Amniotic epithelial cell (primary cell): ENCODE data around the gene HCN1.

ENCODE experiments used
- DNase-seq: peaks from one replicate; pipeline ENCODE4 v3.0.0-alpha.2; 2010; ENCODE audit warnings: low read depth

HCN1 gene

DNA sequence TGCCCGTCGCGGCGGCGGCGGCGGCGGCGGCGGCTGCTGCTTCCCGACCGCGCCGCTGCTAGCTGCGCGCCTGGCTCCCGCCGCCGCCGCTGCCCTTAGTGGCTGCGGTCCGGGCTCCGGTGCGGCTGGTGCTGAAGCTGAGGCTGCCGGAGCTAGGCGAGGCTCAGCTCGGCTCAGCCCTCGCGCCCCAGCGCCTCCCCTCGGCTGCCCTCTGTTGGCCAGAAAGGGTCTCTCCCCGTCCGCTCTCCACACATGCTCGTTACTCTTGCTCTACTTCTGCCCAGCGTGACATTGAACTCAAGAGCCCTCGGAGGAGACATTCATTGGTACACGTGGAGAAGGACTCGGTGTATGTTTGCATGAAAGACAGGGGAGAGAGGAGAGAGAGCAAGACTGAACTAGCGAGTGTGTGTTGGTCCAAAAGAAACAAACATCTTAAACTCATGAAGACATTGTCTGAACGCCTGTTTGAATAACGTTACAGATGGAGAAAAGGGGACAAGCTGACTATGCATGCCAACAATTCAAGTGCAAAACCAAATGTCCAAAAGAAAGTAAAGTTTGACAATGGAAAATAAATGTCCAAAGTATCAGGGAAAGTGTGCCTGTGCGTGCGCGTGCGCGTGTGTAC lies at the start of gene HCN1:
Gene HCN1 (minus strand): TSS at position 175 of the 631 bp plus-strand sequence.
- DNase-seq: peak; percentile 47

DNA sequence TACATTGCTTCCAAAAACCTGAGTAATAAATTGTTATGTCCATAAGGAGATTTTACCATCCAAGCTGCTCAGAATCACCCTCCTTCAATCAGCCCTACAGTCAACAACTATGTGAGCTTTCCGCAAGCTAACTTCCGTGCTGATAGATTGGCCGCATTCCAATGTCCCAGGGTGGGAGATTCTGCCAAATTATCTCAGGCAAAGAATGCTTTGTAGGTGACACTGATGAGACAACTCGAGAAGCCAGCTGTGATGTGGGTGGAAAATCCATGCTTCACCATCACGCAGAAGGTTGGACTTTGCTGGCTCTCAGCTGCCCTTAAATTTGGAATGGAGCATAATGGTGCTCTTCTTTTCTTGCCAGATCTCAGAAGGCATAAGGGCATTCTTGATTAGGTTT lies 44.9 kb upstream of the HCN1 start:
- DNase-seq: no peak

DNA sequence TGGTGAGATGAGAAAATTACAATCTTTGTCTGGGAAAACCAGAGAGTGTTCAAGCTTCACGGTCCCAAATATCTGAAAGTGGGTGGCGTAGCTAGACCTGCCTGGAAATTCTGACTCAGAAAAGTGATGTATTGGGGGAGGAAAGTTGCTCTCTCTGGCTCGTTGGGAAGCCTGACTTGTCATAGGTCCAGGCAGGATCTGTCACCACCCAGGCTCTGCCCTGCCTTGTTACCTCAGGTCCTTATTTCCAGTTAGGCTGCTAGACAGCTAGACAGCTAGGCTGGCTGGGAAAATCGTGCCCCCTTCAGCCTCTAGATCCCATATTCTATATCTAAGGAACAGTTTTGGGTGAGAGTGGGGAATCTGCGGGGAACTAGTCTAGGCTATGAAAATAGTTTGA lies 41.0 kb upstream of the HCN1 start:
- no peak for DNase-seq

DNA sequence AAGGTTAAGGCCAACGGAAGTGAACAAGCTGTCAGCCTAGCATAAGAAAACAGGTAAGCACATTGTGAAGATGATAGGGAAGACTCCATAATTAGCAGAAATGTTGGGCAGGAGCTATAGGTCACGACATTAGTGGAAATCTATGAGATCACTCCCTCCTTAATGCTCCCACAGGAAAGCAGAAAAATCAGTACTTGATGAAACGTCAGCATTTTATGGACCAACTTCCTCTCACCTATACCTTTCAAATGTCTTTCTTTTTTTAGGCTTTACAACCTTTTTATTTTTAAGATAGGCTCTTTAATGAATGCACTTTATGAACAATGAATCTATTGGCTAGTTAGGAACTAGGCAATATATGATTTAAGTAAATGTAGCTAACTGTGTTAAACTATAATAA lies 29.4 kb upstream of the HCN1 start:
- DNase-seq: no peak

DNA sequence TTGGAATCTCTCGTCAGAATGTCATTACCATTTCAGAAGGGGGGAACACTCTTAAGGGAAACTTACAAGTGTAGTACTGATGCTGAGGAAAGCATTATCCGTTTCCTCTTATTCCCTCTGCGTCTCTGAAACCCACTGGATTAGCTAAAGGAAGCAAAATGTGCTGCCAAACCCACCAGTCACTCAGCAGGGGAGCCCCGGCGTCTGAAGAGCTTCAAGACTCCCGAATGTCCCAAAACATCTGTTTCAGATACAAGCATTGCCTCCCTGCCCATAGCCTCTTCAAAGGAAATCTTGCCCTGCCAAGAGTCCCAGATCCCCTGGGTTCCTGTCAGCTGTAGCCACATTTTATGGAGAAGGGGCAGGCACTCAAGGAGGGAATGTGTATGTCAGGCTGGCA lies 1.0 kb upstream of the HCN1 start:
- no peak for DNase-seq

DNA sequence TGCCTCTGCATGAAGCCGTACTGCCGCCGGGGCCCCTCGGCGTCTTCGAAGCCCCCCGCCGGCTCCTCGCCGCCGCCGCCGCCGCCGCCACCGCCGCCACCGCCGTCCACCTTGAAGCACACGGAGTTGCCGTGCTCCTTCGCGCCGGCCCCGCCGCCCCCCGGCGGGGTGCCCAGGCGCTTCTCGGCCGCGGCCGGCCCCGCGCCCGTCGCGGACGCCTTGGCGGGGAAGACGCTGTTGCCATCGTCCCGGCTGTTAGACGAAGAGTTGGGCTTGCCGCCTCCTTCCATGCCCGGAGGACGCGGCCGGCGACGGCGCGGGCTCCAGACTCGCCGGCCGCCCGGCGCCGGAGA lies 400 bp downstream of the HCN1 start:
- no peak for DNase-seq

DNA sequence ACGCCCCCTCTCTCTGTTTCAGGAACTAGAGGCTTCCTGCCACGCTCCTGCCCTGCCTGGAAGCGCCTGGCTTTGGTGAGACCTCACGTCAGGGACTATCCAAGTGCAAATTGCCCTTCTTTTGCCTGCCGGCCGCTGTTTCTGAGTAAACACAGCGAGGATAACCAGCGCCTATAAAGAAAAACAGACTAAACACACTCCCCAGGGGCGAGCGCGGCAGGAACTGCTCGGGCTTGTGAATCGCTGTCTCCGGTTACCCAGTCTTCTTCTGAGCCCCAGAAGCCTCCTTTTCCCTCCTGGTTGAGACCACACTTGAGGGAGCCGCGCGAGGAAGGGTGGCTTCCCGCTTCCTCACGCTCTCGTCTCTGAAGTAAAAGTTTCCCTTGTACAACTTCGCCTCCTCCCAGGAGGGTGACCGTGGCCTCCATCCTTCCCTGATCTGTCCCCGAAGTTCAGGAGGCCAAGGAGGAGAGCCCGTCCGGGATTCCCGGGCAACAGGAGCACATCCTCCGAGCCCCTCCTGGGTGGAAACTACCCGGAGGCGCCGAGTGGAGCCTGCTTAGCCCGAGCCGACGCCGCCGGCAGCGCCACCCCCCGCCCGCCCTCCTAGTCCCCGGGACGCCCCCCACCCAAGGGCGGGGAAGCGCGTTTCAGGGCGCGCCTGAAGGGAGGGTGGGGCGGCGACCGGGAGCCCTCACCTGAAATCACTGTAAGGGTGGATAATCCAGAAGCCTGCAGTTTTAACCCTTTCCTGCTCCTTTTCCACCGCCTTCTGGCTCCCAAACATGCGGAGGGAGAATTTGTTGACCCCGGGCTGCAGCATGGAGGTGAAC lies 993 bp downstream of the HCN1 start:
- DNase-seq: no peak

DNA sequence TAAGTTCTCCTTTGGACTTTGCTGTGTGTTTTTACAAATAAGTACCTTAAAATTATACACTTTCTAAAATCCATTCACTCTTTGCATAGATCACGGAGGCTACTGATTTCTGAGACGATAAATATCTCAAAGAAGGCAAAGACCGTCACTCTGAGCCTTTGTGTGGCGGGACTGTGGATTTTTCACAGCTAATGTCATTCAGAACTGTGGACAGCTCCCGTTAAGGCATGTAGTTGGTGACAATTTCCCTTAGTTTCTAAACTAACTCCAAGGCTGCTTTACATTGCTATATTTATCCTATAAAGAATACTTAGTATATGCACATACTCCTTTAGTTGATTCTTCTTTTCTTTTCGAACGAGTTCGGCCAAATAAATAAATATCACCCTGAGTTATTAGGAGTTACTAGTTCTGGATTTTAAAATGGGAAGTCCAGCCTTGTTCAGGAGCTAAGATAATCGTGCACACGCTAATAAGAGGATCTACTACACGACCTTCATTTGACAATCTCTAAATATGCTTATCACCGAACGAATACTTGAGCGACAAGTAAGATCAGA lies 1.8 kb downstream of the HCN1 start:
- DNase-seq: no peak

DNA sequence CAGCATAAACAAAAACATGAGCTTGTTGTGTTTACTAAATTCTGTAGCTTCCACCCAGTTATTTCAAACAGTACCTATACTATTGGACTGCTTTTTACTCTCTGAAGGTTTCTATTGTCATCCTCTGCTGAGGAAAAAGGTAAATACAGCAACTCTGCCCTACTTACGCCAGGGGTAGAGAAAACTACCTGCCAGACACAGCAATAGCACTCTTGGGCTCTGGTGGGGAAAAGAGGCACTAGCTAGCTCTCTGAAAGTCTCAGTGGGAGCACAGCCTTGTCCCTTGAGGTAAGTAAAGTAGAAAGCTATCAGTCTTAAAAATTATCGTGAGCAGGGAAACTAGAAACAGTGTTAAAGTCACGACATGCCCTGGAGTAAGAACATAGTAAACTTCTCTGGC lies 3.7 kb downstream of the HCN1 start:
- no peak for DNase-seq

DNA sequence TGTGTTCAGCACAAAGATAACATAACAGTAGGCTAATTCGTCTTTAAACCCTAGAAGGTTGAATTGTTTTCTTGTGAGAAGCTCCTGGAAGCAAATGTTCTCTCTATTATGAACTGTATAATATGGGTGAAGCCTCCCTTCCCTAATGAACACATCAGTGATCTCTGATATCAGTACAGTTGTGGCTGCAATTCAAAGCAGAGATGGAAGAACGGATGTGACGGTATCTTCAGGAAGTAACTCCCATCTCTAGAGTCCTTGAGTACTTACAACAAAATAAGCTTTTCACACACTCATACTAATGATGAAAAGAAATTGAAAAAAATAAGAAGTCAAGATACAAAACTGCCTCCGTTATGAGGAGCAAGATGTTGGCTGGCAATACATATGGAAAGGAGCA lies 4.5 kb downstream of the HCN1 start:
- DNase-seq: no peak

DNA sequence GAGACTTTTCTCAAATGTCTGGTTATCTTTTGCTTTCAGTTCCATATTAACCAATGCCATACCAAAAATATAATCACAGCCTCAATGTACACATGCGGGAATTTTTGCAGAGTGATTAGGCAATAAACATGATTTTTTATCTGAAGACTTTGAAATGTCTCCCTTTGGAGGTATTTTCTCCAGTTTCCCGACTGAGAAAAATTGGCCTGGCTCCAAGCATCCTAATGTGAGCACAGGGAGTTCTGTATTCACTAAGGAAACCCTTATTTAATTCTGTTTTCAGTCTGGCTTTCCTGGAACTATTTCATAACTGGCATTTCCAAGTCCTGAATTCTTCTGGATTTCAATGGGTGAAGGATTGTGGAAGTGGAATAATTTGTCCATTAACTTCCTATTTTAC lies 8.5 kb downstream of the HCN1 start:
- no peak for DNase-seq

DNA sequence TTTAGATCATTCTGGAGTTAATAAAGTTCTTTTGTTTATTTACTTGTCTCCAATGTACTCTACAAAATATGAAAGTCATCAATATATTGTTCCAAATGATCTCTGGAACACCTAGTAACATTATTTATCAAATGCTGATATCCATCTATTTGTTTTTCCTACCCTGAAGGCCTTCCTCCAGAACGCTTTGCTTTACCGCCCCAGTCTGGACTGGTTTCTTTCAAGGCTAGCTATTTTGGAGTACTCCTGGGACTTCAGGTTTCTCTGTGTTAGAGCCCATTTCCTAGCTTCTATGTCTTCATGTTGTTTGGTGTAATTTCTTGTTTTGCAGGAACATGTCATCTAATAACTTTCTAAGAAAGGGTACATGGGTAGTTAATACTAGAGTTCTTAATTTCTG lies 9.6 kb downstream of the HCN1 start:
- no peak for DNase-seq

DNA sequence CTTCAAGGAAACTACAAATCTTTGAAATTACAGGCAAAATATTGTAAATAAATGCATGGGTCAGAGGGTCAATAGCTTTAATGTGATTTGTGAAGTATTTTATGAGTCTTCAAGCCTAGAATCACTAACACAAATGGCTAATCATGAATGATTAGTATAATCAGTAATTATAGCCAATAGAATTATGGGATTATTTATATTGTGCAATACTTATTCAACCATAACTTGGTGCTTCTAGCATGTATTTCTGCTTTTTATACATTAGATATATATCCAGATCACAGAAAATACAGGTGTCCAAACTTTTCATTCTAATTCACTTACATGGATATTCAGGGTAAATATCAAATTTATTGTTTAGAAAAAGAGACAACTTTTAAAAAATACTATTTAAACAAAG lies 12.1 kb downstream of the HCN1 start:
- DNase-seq: no peak

DNA sequence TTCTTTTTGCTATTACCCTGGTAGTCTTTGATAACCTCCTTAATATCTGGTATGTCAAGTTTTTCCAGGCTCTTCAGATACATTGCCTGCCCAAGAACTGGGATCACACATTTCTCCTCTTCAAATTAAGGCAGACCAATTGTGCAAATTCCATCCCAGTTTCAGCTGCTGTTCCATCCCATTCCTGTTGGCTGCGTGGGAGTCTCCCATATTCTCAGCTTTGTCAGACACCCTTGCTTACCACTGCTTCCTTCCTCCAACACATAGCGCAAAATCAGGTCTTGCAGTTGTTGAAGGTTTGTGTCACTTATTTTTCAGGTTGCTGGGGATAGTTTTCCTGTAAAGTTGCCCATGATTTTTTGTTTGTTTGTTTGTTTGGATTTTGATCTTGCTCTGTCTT lies 15.2 kb downstream of the HCN1 start:
- no peak for DNase-seq

DNA sequence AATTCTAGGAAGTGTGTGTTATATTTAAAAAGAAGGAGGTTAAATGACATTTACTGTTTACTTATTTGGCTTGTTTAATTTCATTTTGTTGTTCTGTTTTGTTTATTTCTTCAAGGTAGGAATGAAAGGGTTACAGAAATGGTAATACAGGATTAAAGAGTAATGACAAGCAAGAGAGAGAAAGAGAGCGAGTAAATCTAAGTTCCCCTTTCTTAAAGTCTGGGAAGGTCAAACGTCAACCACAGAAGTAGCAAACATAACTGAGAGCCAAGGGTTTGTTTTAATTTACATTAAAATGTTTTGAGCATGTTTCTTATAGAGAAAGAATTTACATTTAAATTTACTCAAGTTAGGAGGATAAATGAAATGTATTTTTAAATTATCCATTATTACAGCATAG lies 18.7 kb downstream of the HCN1 start:
- no peak for DNase-seq

DNA sequence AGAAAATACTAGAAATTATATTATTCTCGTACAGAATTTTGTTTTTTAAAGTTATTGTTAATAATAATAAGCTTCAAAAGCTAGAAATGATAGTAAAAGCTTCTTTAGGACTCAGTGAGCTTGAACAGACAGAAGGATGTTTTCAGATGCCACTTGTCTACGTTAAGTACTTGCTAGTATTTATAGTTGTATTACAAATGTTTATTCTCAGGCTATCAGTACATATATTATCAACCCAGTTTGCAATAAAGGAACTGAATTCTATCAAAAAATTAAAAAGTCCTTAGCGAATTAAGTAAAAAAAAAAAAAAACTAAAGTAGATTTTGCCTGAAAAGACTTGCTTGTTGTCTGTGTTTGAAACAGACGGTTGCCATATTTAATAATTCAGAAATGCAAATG lies 23.9 kb downstream of the HCN1 start:
- DNase-seq: no peak

DNA sequence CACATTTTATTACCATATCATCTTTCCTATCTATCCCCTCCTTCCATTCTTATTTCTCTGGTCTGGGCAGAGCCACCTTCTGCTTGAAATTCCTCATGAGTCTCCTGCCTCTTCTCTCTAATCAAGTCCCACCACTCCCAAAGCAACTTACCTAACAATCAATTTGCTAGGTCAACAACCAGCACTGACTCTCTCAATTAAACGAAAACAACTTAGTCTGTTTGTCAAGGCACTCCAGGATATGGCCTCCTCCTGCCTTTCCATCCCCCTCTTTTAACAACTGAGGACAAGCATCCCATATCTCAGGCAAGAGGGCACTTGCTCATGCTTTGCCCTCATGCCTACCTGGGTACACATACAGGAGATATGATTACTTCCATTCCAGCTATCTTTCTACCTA lies 47.4 kb downstream of the HCN1 start:
- no peak for DNase-seq

DNA sequence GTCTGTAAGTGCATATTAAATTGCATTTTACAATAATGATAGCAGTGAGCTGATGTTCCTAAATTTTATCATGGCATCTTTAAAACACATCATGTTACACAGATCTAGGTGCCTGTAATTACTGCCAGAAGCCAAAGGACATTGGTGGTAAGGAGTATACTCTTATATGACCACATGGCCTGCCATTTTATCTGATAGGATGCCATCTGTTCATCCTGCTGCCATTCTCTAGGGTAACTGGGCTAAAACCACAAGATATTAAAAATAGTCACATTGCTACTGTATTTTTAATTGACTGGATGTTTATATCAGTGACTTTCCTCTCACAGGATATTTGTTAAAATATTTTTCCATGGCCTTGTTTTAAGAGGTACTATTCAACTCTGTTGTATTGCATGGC lies 53.1 kb downstream of the HCN1 start:
- DNase-seq: no peak

DNA sequence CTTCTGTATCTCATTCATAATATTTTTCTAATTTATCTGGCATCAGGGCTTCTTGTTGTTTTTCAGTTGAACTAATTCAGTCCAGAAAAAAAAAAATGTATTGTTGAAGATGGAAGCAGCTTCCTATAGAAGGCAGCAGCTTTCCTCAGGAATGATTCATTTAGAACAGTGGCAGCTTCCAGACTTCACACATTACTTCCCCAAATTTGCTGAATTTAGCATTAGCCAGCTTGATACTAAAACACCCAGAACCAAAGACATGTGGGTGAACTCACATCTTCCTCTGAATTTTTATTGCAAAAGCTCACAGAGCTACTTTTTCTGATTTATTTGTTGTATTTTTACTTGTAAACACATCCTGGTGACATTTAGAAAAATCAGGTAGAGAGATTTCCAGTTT lies 53.8 kb downstream of the HCN1 start:
- no peak for DNase-seq

DNA sequence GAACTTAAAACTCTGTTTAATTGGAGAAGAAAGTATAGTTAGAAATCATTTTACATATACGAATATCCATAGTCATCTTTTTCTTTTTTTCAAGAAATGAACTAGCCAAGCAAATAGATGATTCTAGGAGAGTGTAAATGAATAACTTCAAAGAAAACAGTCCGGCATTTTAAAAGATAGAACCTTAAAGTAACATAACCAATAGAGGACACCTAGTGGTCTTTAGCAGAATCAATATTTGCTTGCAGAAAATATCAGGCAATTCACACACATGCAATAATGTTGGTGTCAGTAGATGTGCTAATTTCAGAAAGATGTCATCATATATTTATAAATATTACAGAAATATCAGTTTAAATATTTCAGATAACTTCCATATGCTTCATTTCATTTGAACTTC lies 57.1 kb downstream of the HCN1 start:
- no peak for DNase-seq

DNA sequence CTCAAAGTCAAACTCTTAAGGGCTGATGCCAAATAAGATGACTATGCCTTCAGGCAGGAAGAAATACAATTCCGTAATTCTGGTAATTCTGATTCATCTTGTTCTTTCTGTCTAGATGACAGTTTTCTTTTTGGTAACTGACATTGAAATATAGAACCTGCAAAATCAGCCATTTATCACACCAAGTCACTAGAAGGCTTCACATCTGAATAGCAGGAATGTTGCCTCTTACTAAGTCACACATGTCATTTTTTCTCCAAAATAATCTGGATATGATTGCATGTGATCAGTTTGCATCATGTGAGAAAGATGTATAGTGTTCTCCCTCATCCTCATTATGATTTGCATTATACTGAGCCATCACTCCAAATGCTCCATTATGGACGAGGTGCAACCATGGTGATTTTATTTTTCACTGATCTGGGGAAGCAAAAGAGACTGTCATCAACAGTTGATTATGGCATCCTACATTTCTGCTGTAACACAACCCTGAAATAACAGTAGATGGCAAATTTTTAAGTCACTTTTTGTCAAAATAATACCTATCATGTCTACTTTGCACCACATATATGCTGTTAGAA lies 69.0 kb downstream of the HCN1 start:
- no peak for DNase-seq

DNA sequence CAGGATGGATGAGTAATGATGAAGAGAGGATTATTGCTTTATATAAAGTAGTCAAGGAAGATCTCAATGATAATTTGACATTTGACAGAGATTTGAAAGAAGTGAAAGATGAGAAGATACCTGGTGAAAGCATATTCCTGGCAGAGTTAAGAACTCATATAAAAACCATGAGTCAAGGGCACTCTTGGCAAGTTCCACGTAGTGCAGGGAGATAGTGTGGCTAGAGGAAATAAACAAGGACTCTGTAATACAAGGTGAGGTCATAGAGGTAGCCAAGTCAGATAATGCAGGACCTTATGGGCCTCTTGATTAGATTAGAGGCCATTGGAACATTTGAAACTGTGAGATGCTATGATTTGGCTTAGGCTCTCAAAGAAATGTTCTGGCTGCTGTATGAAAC lies 72.3 kb downstream of the HCN1 start:
- no peak for DNase-seq

DNA sequence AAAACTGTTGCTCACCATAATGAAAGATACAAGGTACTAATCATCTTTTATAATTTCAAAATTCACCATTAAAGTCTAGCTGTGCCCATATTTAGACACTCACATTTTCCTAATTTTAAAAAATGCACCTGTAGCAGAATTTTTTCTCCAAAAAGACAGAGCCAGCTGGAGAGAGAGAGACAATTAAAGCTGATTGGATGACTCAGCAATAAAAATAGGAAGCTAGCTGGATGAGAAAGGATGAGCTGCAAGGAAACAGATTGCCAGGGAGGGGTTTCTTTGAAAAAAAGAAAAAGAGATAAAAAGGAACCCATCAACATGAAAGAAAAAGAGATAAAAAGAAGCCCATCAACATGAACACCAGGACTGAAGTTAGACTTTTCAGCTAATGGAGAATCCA lies 73.8 kb downstream of the HCN1 start:
- no peak for DNase-seq
